Activated naive CD8-positive, alpha-beta T cell treated with anti-CD3 and anti-CD28 coated beads for 36 hours (primary cell): ENCODE data around the gene GTPBP10. TPM values are rescaled to one million over a fixed set of nuclear protein-coding genes. Genes with fewer than 3 reads are reported as not detected.

Experiments used
- DNase-seq: peaks from one replicate; pipeline ENCODE4 v3.0.0; 2021
- H3K27ac Mint-ChIP-seq: one replicate; pipeline ENCODE4 v1.8.0; 2022; ENCODE audit warnings: mild to moderate bottlenecking, moderate library complexity, mixed read lengths
- H3K27me3 Mint-ChIP-seq: one replicate; pipeline ENCODE4 v1.8.0; 2022; ENCODE audit warnings: mild to moderate bottlenecking, mixed read lengths
- H3K36me3 Mint-ChIP-seq: one replicate; pipeline ENCODE4 v1.8.0; 2021; ENCODE audit warnings: mild to moderate bottlenecking, mixed read lengths
- H3K4me1 Mint-ChIP-seq: one replicate; pipeline ENCODE4 v1.8.0; 2021; ENCODE audit warnings: mixed read lengths
- H3K4me3 Mint-ChIP-seq: one replicate; pipeline ENCODE4 v1.8.0; 2022; ENCODE audit warnings: mild to moderate bottlenecking, moderate library complexity, mixed read lengths
- H3K9me3 Mint-ChIP-seq: one replicate; pipeline ENCODE4 v1.8.0; 2022; ENCODE audit warnings: mixed read lengths
- total RNA-seq, 2 experiments: library from RNA; stranded (reverse); gene quantifications; one replicate each; pipeline ENCODE4 v1.2.3, GENCODE V29; 2021

The GTPBP10 gene
- total RNA-seq, 2 experiments from 2014 or later: 56.6 to 58.5 TPM

- Mint-ChIP-seq H3K36me3 (peaks cover 18% of the 10 kb centered on the region), H3K27me3 (peaks cover 2% of the 10 kb centered on the region), H3K4me1 (peaks cover 15% of the 10 kb centered on the region), H3K4me3 (peak overlapping the region; percentile 95), H3K27ac (peak overlapping the region; percentile 93), H3K9me3 (peaks cover 19% of the 10 kb centered on the region)
- no peak for DNase-seq
These were observed 56.3 kb downstream of the GTPBP10 start for GRCh38 chr7:90402785-90403173.

- Mint-ChIP-seq H3K27me3 (peaks cover 3% of the 10 kb centered on the region), H3K4me3 (peak within 1 kb of the TSS; percentile 95), H3K9me3 (peaks cover 15% of the 10 kb centered on the region), H3K36me3 (peaks cover 15% of the 10 kb centered on the region), H3K27ac (peak within 1 kb of the TSS; percentile 93), H3K4me1 (peaks cover 15% of the 10 kb centered on the region)
- DNase-seq: peak; percentile 81
These were observed 56.9 kb downstream of the GTPBP10 start, which contains the start of gene CLDN12 for GRCh38 chr7:90403174-90404113. Gene CLDN12 (plus strand): TSS chr7:90403461. CDS start chr7:90412677, 9,216 bp downstream.

GRCh38 chr7:90404777-90405176 is 58.3 kb downstream of the GTPBP10 start:
- peaks cover 6% of the 10 kb centered on the region for H3K9me3 Mint-ChIP-seq

GRCh38 chr7:90407484-90407821 is 60.9 kb downstream of the GTPBP10 start:
- peaks cover 3% of the 10 kb centered on the region for H3K27me3 Mint-ChIP-seq
- no peak overlapping the region for H3K27ac Mint-ChIP-seq

More at GRCh38 chr7:90404777-90405176, 58.3 kb downstream of the GTPBP10 start:
- no peak for DNase-seq
- peak overlapping the region; percentile 95 for H3K4me3 Mint-ChIP-seq
- H3K4me1 Mint-ChIP-seq: peaks cover 15% of the 10 kb centered on the region
- H3K36me3 Mint-ChIP-seq: peaks cover 11% of the 10 kb centered on the region
- H3K27me3 Mint-ChIP-seq: peaks cover 3% of the 10 kb centered on the region
- H3K27ac Mint-ChIP-seq: peak overlapping the region; percentile 93

GRCh38 chr7:90408142-90408541 is 61.6 kb downstream of the GTPBP10 start:
- Mint-ChIP-seq H3K27me3 (peaks cover 3% of the 10 kb centered on the region), H3K4me3 (no peak overlapping the region), H3K27ac (no peak overlapping the region), H3K36me3 (peaks cover 11% of the 10 kb centered on the region), H3K9me3 (no peaks in the 10 kb centered on the region), H3K4me1 (peaks cover 8% of the 10 kb centered on the region)
- no peak for DNase-seq

More at GRCh38 chr7:90407484-90407821, 60.9 kb downstream of the GTPBP10 start:
- Mint-ChIP-seq H3K9me3 (no peaks in the 10 kb centered on the region), H3K4me1 (peaks cover 15% of the 10 kb centered on the region), H3K36me3 (peaks cover 11% of the 10 kb centered on the region), H3K4me3 (no peak overlapping the region)
- DNase-seq: no peak

GRCh38 chr7:90409667-90410066 is 63.2 kb downstream of the GTPBP10 start:
- no peak for DNase-seq
- peaks cover 11% of the 10 kb centered on the region for H3K36me3 Mint-ChIP-seq
- no peak overlapping the region for H3K4me3 Mint-ChIP-seq
- H3K9me3 Mint-ChIP-seq: no peaks in the 10 kb centered on the region
- H3K4me1 Mint-ChIP-seq: no peaks in the 10 kb centered on the region
- H3K27me3 Mint-ChIP-seq: peaks cover 3% of the 10 kb centered on the region
- no peak overlapping the region for H3K27ac Mint-ChIP-seq

GRCh38 chr7:90411510-90411909 is 65.0 kb downstream of the GTPBP10 start:
- Mint-ChIP-seq H3K4me1 (no peaks in the 10 kb centered on the region), H3K4me3 (no peak overlapping the region), H3K36me3 (peaks cover 6% of the 10 kb centered on the region), H3K27ac (no peak overlapping the region), H3K27me3 (peaks cover 3% of the 10 kb centered on the region), H3K9me3 (no peaks in the 10 kb centered on the region)
- no peak for DNase-seq

GRCh38 chr7:90412458-90413184 is 66.1 kb downstream of the GTPBP10 start:
- Mint-ChIP-seq H3K36me3 (peaks cover 3% of the 10 kb centered on the region), H3K27me3 (peaks cover 2% of the 10 kb centered on the region), H3K4me3 (no peak overlapping the region), H3K4me1 (no peaks in the 10 kb centered on the region), H3K9me3 (no peaks in the 10 kb centered on the region), H3K27ac (no peak overlapping the region)
- peak; percentile 15 for DNase-seq

- Mint-ChIP-seq H3K36me3 (no peaks in the 10 kb centered on the region), H3K27me3 (no peaks in the 10 kb centered on the region), H3K9me3 (no peaks in the 10 kb centered on the region), H3K4me1 (no peaks in the 10 kb centered on the region), H3K4me3 (no peak overlapping the region), H3K27ac (no peak overlapping the region)
- DNase-seq: no peak
These were observed 66.6 kb downstream of the GTPBP10 start for GRCh38 chr7:90413185-90413528.

GRCh38 chr7:90421651-90422050 is 75.1 kb downstream of the GTPBP10 start:
- H3K4me1 Mint-ChIP-seq: peaks cover 17% of the 10 kb centered on the region
- H3K27me3 Mint-ChIP-seq: no peaks in the 10 kb centered on the region
- no peak overlapping the region for H3K27ac Mint-ChIP-seq
- no peak for DNase-seq
- H3K9me3 Mint-ChIP-seq: no peaks in the 10 kb centered on the region
- no peak overlapping the region for H3K4me3 Mint-ChIP-seq
- H3K36me3 Mint-ChIP-seq: no peaks in the 10 kb centered on the region

- H3K9me3 Mint-ChIP-seq: no peaks in the 10 kb centered on the region
- no peak for DNase-seq
- H3K4me3 Mint-ChIP-seq: peak overlapping the region; percentile 3
- peaks cover 17% of the 10 kb centered on the region for H3K4me1 Mint-ChIP-seq
- no peaks in the 10 kb centered on the region for H3K27me3 Mint-ChIP-seq
- H3K27ac Mint-ChIP-seq: peak overlapping the region; percentile 43
- H3K36me3 Mint-ChIP-seq: no peaks in the 10 kb centered on the region
These were observed 78.2 kb downstream of the GTPBP10 start for GRCh38 chr7:90424720-90425119.

GRCh38 chr7:90425376-90425775 is 78.9 kb downstream of the GTPBP10 start:
- Mint-ChIP-seq H3K27me3 (no peaks in the 10 kb centered on the region), H3K4me3 (peak overlapping the region; percentile 3), H3K36me3 (no peaks in the 10 kb centered on the region), H3K27ac (peak overlapping the region; percentile 43), H3K9me3 (no peaks in the 10 kb centered on the region), H3K4me1 (peaks cover 17% of the 10 kb centered on the region)
- no peak for DNase-seq

GRCh38 chr7:90430614-90431460 is 84.3 kb downstream of the GTPBP10 start:
- DNase-seq: no peak
- Mint-ChIP-seq H3K27me3 (peaks cover 14% of the 10 kb centered on the region), H3K4me3 (no peak overlapping the region), H3K27ac (no peak overlapping the region), H3K9me3 (peaks cover 2% of the 10 kb centered on the region), H3K36me3 (no peaks in the 10 kb centered on the region), H3K4me1 (peaks cover under 1% of the 10 kb centered on the region)

GRCh38 chr7:90432752-90433151 is 86.2 kb downstream of the GTPBP10 start:
- Mint-ChIP-seq H3K27ac (no peak overlapping the region), H3K4me1 (no peaks in the 10 kb centered on the region), H3K9me3 (peaks cover 2% of the 10 kb centered on the region), H3K36me3 (no peaks in the 10 kb centered on the region), H3K27me3 (peaks cover 22% of the 10 kb centered on the region), H3K4me3 (no peak overlapping the region)
- DNase-seq: no peak

- Mint-ChIP-seq H3K4me1 (no peaks in the 10 kb centered on the region), H3K36me3 (no peaks in the 10 kb centered on the region), H3K4me3 (no peak overlapping the region), H3K27ac (no peak overlapping the region), H3K9me3 (peaks cover 3% of the 10 kb centered on the region), H3K27me3 (peaks cover 22% of the 10 kb centered on the region)
- no peak for DNase-seq
These were observed 86.7 kb downstream of the GTPBP10 start for GRCh38 chr7:90433221-90433620.
